Neuron (in vitro differentiated cells): ENCODE results near the gene TIMM10B.
"Not testable (repeated sequence)": the region's sequence is repeated elsewhere in the genome, so short reads cannot be mapped to it uniquely, and the experiment has no call there.

Experiments
- H2AFZ ChIP-seq: one replicate; pipeline ENCODE4 v1.6.1; 2013; ENCODE audit warnings: low read depth, mild to moderate bottlenecking, inconsistent platforms, low read length, moderate library complexity
- H3K27me3 ChIP-seq: one replicate; pipeline ENCODE4 v1.6.1; 2013; ENCODE audit warnings: low read length; ENCODE audit not compliant: insufficient read depth
- H3K36me3 ChIP-seq: one replicate; pipeline ENCODE4 v1.6.1; 2013; ENCODE audit warnings: low read length; ENCODE audit not compliant: insufficient read depth
- H3K4me1 ChIP-seq: one replicate; pipeline ENCODE4 v1.6.1; 2013; ENCODE audit warnings: low read length; ENCODE audit not compliant: insufficient read depth
- H3K4me3 ChIP-seq: 2 replicates; pipeline ENCODE4 v1.5.1; 2013; ENCODE audit warnings: mild to moderate bottlenecking, low read length, moderate library complexity
- H3K9me3 ChIP-seq: one replicate; pipeline ENCODE4 v1.6.1; 2013; ENCODE audit warnings: low read length

Gene TIMM10B

DNA sequence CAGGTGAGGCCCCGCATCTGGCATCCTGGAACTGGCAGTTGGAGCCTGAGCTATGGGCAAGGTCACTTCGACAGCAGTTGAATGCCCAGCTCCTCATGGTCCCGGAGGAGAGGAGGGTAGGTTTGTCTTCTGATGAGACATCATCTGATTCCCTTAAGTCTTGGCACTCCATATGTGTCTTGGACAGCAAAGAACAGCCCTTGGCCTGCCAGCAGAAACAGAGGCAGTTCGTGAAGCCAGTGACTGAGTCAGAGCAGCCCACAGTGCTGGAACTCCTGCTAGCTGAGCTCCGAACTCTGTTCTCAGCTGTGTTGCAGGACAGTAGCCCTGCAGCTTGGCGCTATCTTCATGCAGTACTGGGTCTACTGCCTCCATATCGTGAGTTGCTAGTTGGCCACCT, 16.8 kb downstream of the TIMM10B start:
- no peaks in the 10 kb centered on the region for H3K4me1 ChIP-seq
- no peaks in the 10 kb centered on the region for H3K9me3 ChIP-seq
- H3K27me3 ChIP-seq = no peaks in the 10 kb centered on the region
- no peak overlapping the region for H2AFZ ChIP-seq
- no peak overlapping the region for H3K4me3 ChIP-seq
- peaks cover 30% of the 10 kb centered on the region for H3K36me3 ChIP-seq

DNA sequence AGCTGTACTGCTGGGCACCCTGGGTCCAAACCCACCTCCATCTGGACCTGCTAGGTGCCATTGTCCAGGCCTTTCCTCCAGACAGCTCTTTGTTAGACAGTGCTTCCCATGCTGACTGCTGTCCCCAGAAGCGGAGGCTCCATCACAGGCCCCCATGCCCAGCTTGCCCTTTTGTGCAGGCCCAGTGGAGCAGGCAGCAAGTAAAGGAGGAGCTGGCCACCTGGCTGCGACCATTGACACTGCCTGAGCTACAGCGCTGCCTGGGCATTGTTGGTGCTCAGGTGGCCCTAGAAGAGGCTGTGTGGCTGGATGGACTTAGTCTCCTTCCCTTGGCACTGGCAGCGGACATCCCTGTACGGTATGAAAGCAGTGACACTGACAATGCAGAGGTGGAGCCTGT, 17.2 kb downstream of the TIMM10B start:
- Histone ChIP-seq H3K36me3 (peaks cover 30% of the 10 kb centered on the region), H2AFZ (no peak overlapping the region), H3K27me3 (no peaks in the 10 kb centered on the region), H3K4me1 (no peaks in the 10 kb centered on the region), H3K4me3 (no peak overlapping the region), H3K9me3 (no peaks in the 10 kb centered on the region)

DNA sequence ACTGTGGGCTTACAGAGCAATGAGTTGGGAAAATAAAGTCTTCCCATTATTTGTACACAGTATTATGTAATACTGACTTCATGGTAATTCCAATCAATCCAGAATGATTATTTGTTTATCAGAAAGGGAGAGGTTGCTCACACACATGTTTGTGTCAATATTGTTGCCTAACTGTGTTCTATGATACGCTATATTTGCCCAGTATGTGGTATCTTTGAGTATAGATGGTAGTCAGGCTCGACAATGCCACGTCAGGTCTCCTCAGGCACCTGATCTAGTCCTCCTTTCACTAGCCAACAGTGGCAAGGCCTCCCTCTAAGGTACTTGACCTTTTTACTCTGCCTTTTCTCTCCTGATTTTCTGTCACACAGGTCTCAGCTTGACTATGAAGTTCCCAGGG, 21.1 kb downstream of the TIMM10B start:
- peaks cover 24% of the 10 kb centered on the region for H3K36me3 ChIP-seq
- H3K9me3 ChIP-seq = no peaks in the 10 kb centered on the region
- no peaks in the 10 kb centered on the region for H3K4me1 ChIP-seq
- no peaks in the 10 kb centered on the region for H3K27me3 ChIP-seq
- no peak overlapping the region for H3K4me3 ChIP-seq
- H2AFZ ChIP-seq = no peak overlapping the region

DNA sequence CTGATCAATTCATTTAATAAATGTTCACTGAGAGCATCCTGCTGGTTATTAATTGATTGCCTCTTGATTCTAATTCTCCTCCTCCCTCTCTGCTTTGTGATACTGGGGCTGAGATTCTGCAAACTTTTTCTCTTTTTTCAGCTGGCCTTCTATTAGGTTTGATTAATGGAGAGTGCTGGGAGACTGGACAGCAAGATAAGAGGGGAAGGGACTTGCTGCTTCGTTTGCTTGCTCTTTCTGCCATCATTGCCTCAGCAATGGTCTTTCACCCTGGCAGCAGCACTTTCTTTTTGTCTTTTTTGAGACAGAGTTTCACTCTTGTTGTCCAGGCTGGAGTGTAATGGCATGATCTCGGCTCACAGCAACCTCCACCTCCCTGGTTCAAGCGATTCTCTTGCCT, 22.9 kb downstream of the TIMM10B start:
- Histone ChIP-seq H3K27me3 (no peaks in the 10 kb centered on the region), H3K4me3 (no peak overlapping the region), H3K36me3 (peaks cover 14% of the 10 kb centered on the region), H3K4me1 (no peaks in the 10 kb centered on the region), H3K9me3 (no peaks in the 10 kb centered on the region), H2AFZ (no peak overlapping the region)

DNA sequence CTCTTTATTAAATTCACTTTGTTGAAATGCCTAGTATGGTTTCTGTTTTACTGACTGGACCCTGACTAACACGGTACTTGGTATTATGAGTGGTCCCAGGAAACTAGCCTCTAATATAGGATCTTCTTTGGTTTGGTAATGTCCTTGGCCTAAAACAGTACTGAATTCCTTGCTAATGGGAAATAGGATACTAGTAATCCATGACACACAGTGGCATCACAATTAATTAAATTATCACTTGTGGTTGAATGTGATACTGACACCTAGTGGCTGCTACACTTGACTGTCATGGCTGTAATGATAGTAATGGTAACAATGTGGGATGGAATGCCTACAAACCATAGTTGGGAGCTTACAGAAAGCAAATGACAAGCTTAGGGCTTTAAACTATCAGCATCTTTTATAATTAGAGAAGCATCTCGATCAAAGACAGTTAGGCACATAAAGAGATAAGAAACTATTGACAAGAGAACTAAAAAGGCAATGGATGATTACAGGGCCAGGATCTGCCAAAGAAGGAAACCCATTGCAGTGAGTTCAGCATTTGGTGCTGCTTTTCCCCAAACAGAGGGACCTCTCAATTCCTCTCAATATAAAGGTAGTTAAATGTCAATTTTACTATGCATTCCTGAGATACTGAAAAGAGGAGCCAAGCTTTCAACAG, 24.4 kb downstream of the TIMM10B start:
- no peaks in the 10 kb centered on the region for H3K9me3 ChIP-seq

DNA sequence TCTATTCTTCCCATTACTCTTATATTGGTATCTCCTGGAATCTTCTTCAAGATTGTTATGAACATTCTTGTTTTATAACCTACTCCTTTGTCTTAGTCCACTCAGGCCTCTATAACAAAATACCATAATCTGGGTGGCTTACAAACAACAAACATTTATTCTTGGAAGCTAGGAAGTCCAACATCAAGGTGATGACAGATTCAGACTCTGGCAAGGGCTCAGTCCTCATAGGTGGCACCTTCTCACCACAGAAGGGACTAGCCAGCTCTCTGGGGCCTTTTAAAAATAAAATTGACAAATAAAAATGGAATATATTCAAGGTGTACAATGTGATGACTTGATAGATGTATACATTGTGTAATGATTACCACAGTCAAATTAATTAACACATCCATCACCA, 35.6 kb downstream of the TIMM10B start:
- Histone ChIP-seq H3K4me3 (no peak overlapping the region), H2AFZ (no peak overlapping the region), H3K36me3 (peaks cover 26% of the 10 kb centered on the region), H3K27me3 (no peaks in the 10 kb centered on the region), H3K4me1 (no peaks in the 10 kb centered on the region), H3K9me3 (peaks cover 6% of the 10 kb centered on the region)

More for the DNA sequence above, 24.4 kb downstream of the TIMM10B start:
- H3K4me3 ChIP-seq = no peak overlapping the region
- no peak overlapping the region for H2AFZ ChIP-seq
- no peaks in the 10 kb centered on the region for H3K27me3 ChIP-seq
- H3K4me1 ChIP-seq = no peaks in the 10 kb centered on the region
- H3K36me3 ChIP-seq = peaks cover 19% of the 10 kb centered on the region

DNA sequence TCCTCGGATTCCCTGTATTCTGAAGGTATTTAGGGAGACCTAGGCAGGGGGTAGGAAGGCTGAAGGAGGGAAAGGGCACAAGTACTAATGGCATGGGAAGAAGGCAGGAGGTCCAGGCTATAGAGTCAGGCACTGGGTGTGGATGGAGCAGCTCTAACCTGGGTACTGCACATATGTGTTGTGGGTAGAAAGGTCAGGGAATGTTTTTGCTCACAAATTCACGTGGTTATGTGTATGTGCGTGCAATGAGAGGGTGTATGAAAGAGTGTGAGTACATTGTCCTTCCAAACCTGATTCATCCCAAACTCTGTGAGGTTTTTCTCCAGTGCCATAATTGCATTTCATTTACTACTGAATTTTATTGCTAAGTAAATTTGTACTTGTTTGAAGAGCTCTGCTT, 39.0 kb downstream of the TIMM10B start:
- no peak overlapping the region for H2AFZ ChIP-seq
- peaks cover 21% of the 10 kb centered on the region for H3K36me3 ChIP-seq
- H3K9me3 ChIP-seq = peaks cover 2% of the 10 kb centered on the region
- no peaks in the 10 kb centered on the region for H3K4me1 ChIP-seq
- no peaks in the 10 kb centered on the region for H3K27me3 ChIP-seq
- H3K4me3 ChIP-seq = no peak overlapping the region

DNA sequence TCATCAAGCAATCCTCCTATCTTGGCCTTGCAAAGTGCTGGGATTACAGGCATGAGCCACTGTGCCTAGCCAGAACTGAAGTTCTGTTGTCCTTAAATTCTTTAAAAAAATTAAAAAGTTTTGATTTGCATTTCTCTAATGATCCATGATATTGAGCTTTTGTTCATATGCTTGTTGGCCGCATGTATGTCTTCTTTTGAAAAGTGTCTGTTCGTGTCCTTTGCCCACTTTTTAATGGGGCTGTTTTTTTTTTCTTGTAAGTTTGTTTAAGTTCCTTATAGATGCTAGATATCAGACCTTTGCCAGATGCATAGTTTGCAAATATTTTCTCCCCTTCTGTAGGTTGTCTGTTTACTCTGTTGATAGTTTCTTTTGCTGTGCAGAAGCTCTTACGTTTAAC, 40.6 kb downstream of the TIMM10B start:
- H3K4me1 ChIP-seq, H3K9me3 ChIP-seq, H2AFZ ChIP-seq, H3K4me3 ChIP-seq, H3K27me3 ChIP-seq: not testable (repeated sequence)
- H3K36me3 ChIP-seq = peaks cover 19% of the 10 kb centered on the region

DNA sequence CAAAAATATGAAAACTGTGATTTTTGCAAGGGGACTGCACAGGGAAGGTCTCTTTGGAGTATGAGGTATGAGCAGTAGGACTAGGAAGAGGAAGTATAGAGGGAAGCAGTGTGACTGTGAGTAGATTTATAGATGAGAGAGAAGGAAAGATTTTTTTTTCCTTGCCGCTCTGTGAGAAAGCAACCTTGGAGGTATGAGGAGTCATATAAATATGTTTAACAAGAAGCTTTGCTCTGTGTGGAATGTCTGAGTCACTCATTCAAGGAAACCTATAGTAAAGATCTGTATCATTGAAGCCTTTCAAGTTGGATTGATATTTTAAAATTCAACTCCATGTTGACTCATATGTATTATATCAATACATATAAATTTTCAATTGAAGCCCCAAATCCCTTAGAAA, 42.0 kb downstream of the TIMM10B start:
- H3K4me3 ChIP-seq = no peak overlapping the region
- no peaks in the 10 kb centered on the region for H3K27me3 ChIP-seq
- H3K9me3 ChIP-seq = peaks cover 2% of the 10 kb centered on the region
- H3K36me3 ChIP-seq = peaks cover 18% of the 10 kb centered on the region
- no peak overlapping the region for H2AFZ ChIP-seq
- no peaks in the 10 kb centered on the region for H3K4me1 ChIP-seq

DNA sequence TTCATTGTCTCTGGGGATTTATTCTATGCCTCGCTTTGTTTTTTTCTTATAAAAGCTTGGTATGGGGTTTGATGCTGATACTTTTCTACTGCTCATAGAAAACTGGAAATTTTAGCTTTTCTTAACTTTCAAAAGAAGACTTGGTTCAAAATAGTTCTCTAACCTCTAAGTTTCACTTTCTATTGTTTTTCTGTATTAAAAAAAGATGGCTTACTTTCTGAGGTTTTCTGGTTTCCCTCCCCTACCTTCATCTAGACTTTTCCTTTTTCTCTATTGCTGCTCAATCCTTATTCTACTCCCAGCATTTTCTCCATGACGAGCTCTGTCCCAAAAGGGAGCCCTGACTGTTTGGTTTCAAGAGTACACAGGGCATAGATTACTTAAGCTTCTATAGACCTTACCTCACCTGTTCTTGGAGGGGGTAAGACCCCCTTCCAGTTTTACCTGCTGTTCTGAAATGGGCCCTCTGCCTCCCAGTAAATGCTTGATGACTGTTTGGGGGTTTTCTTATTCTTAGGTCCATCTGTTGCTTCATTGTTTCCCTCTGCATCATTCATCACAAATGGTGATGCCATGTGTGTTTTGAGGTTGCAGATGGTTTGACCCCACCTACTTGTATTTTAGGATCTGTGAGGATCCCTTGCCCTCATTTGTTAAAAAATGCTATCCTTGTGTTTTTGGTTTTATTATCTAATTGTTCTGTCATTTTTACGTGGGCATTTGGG, 45.3 kb downstream of the TIMM10B start:
- no peak overlapping the region for H2AFZ ChIP-seq
- no peaks in the 10 kb centered on the region for H3K27me3 ChIP-seq
- H3K4me1 ChIP-seq = no peaks in the 10 kb centered on the region
- H3K4me3 ChIP-seq = no peak overlapping the region
- peaks cover 4% of the 10 kb centered on the region for H3K36me3 ChIP-seq
- no peaks in the 10 kb centered on the region for H3K9me3 ChIP-seq

DNA sequence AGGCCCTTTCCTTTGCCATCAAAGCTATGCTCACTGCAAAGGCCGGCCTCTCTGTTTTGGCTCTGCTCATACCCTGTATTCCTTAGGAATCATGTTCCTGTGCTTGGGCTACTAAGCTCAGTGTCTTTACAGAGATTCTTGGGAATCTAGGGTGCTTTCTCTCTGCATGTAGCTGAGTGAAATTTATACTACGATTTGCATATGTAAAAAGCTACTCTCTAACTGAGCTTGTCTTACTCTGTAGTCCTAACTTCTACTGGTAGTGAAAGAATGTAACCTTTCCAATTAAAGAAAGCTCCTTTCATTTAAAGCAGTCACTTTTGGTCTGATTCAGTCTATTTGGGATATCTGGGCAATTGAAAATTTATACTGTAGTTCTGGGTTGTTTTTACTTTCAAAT, 48.0 kb downstream of the TIMM10B start:
- no peak overlapping the region for H2AFZ ChIP-seq
- H3K27me3 ChIP-seq = no peaks in the 10 kb centered on the region
- H3K9me3 ChIP-seq = no peaks in the 10 kb centered on the region
- H3K36me3 ChIP-seq = peaks cover 11% of the 10 kb centered on the region
- no peak overlapping the region for H3K4me3 ChIP-seq
- H3K4me1 ChIP-seq = no peaks in the 10 kb centered on the region

DNA sequence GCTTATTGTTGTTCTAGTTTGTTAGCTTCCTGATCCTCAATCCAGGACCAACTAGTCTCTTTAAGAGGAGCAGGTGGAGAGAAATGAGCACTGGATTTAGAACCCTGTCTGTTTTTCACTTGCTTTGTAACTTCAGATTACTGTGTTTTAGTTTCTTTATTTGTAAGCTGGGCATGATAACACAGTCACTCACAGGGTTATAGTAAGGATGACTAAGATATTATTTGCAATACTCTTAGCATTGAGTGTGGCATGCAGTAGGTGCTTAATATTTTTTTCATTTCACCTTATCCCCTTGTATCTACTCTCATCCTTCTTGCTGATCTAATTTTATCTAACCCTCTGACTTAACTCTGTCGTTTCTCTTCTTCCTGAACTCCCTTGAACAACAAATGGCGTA, 49.5 kb downstream of the TIMM10B start:
- no peaks in the 10 kb centered on the region for H3K27me3 ChIP-seq
- no peak overlapping the region for H3K4me3 ChIP-seq
- no peaks in the 10 kb centered on the region for H3K9me3 ChIP-seq
- peaks cover 11% of the 10 kb centered on the region for H3K36me3 ChIP-seq
- H3K4me1 ChIP-seq = no peaks in the 10 kb centered on the region
- H2AFZ ChIP-seq = no peak overlapping the region

DNA sequence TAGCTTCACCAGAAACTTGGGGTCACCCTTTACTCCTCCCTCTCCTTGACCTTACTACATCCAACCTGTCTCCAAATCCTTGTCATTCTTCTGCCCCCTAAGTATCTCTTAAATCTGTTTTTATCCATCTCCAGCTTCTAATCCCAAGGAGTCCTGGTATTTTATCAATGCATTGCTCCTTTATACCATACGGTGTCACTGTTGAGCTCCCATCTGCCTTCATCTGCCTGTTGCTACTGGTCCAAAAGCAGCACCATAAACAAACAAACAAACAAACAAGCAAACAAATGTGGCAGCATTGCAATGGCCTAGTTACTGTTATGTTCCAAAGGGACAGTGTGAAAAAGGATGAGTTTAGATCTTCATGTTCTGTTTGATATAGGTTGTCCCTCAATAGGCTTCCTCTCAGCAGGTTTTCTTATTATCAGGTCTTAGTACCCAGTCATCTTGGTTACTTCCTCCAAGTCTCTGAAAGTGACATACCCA, 50.0 kb downstream of the TIMM10B start:
- Histone ChIP-seq H3K4me1 (no peaks in the 10 kb centered on the region), H3K9me3 (no peaks in the 10 kb centered on the region), H3K27me3 (no peaks in the 10 kb centered on the region), H3K4me3 (no peak overlapping the region), H3K36me3 (peaks cover 11% of the 10 kb centered on the region), H2AFZ (no peak overlapping the region)
